ENCODE results near the gene TNNC1.
A peak's percentile ranks its signal among the peaks of the same experiment; 100 is the strongest.

Gene TNNC1

GRCh38 chr3:52452126-52452525, 1.7 kb downstream of the TNNC1 start:
- TF ChIP-seq Cebpa-rat (IDR thresholded peaks at IDR 0.05) = no peak
- Histone ChIP-seq H3K27ac (no peak overlapping the region), H3K4me3 (no peak overlapping the region), H3K9me3 (no peaks in the 10 kb centered on the region), H3K27me3 (no peaks in the 10 kb centered on the region), H4K20me1 (peaks cover 7% of the 10 kb centered on the region; the same call in 1 of the 2 replicates), H3K4me1 (peaks cover 20% of the 10 kb centered on the region), H3K4me2 (no peak overlapping the region), H3K36me3 (no peaks in the 10 kb centered on the region), H3K9ac (no peak overlapping the region)

DNA sequence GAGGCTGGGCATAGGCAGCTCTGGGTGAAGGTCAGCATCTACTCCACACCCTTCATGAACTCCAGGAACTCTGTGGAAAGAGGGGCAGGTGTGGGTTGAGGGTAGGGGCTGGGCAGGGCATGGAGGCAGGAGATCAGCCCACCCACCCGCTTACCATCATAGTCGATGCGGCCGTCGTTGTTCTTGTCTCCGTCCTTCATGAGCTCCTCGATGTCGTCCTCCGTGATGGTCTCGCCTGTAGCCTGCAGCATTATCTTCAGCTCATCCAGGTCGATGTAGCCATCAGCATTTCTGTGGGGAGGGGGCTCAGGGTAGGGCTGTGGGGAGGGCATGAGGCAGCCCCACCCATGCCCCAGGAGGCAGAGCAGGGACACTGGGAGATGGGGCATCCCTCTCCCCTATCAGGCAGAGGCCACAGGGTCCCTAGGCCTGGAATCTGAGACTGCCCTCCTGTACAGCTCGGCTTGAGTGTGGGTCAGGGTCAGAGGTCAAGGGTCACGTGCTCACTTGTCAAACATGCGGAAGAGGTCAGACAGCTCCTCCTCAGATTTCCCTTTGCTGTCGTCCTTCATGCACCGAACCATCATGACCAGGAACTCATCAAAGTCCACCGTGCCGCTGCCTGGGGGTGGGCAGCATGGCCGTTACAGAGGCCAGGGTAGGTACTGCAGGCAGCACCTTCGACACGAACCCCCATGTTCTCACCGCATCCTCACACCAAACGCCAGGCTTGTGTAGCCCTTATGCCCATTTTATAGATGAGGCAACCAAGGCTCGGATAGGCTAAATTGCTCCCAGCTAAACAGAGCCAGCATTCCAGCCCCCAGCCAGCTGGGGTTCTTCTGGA, 2.4 kb downstream of the TNNC1 start:
- Histone ChIP-seq H3K4me2 (no peak overlapping the region), H4K20me1 (peaks cover 5% of the 10 kb centered on the region), H3K9ac (no peak overlapping the region), H3K36me3 (no peaks in the 10 kb centered on the region), H3K4me1 (peaks cover 14% of the 10 kb centered on the region), H3K27me3 (peaks cover 3% of the 10 kb centered on the region), H3K9me3 (no peaks in the 10 kb centered on the region), H3K4me3 (no peak overlapping the region), H3K27ac (no peak overlapping the region)
- TF ChIP-seq Cebpa-rat (IDR thresholded peaks at IDR 0.05) = no peak

- peaks cover 11% of the 10 kb centered on the region for H3K27me3 ChIP-seq
- H3K36me3 ChIP-seq = no peaks in the 10 kb centered on the region
- no peak overlapping the region for H3K4me3 ChIP-seq
- no peak for TF ChIP-seq Cebpa-rat (IDR thresholded peaks at IDR 0.05)
- no peak overlapping the region for H3K9ac ChIP-seq
- H3K27ac ChIP-seq = no peak overlapping the region
- H4K20me1 ChIP-seq = peaks cover 13% of the 10 kb centered on the region; the same call in 1 of the 2 replicates
- no peak overlapping the region for H3K4me2 ChIP-seq
- H3K9me3 ChIP-seq = no peaks in the 10 kb centered on the region
- peaks cover 9% of the 10 kb centered on the region for H3K4me1 ChIP-seq
Observed at GRCh38 chr3:52450489-52451236, 3.2 kb downstream of the TNNC1 start.

DNA sequence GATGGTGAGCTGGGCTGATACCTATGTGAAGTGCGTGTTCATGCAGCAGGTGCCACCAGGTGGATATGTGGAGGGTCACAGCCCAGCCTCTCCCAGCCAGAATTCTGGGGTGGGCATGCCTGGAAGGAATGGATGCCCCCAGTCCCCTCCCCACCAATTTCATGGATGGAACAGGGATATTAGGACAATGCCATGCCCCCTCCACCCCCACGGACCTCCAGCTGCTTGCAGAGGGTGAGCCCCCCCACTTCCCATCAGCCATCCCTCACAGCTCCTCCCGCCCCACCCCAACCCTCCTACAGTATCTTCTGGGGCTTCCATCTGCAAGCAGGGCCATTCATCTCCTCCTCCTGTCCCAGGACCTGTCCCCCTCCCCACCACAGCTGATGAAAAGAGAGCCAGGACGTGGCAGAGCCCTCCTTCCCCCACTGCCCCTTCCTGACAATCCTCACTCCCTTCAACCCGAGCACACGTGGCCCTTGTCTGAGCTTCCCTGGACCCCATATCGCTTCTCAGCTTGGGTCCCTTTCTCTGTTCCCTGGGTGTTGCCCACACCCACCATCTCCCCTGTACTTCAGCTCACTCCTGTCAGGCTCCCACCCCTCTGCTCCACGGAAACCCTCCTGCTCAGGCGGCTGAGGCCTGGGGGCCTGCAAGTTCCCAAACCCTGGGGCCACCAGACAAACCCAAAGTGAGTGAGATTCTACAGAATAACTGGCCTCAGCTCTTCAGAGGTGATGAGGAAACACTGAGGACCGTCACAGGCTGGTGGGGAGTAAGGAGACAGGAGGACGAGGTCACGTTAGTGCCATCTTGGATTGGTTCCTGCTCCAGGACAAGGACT, 6.1 kb downstream of the TNNC1 start:
- peaks cover 28% of the 10 kb centered on the region for H3K4me1 ChIP-seq
- no peaks in the 10 kb centered on the region for H3K36me3 ChIP-seq
- H3K9ac ChIP-seq = no peak overlapping the region
- no peaks in the 10 kb centered on the region for H3K9me3 ChIP-seq
- H4K20me1 ChIP-seq = peaks cover 42% of the 10 kb centered on the region
- H3K27me3 ChIP-seq = peaks cover 30% of the 10 kb centered on the region
- no peak overlapping the region for H3K4me2 ChIP-seq
- H3K27ac ChIP-seq = no peak overlapping the region
- no peak overlapping the region for H3K4me3 ChIP-seq
- TF ChIP-seq Cebpa-rat (IDR thresholded peaks at IDR 0.05) = no peak

- Histone ChIP-seq H3K4me1 (peaks cover 36% of the 10 kb centered on the region), H3K9me3 (no peaks in the 10 kb centered on the region), H3K27ac (no peak overlapping the region), H3K9ac (no peak overlapping the region), H4K20me1 (peaks cover 51% of the 10 kb centered on the region), H3K4me2 (no peak overlapping the region), H3K27me3 (peaks cover 39% of the 10 kb centered on the region), H3K36me3 (no peaks in the 10 kb centered on the region), H3K4me3 (no peak overlapping the region)
- no peak for TF ChIP-seq Cebpa-rat (IDR thresholded peaks at IDR 0.05)
Observed at GRCh38 chr3:52446631-52447511, 7.0 kb downstream of the TNNC1 start.

GRCh38 chr3:52446042-52446441, 7.8 kb downstream of the TNNC1 start:
- H3K27ac ChIP-seq = no peak overlapping the region
- H3K9me3 ChIP-seq = no peaks in the 10 kb centered on the region
- peaks cover 36% of the 10 kb centered on the region for H3K4me1 ChIP-seq
- no peaks in the 10 kb centered on the region for H3K36me3 ChIP-seq
- H3K27me3 ChIP-seq = peaks cover 45% of the 10 kb centered on the region
- H4K20me1 ChIP-seq = peaks cover 59% of the 10 kb centered on the region
- no peak overlapping the region for H3K4me3 ChIP-seq
- TF ChIP-seq Cebpa-rat (IDR thresholded peaks at IDR 0.05) = no peak
- no peak overlapping the region for H3K4me2 ChIP-seq
- H3K9ac ChIP-seq = no peak overlapping the region

DNA sequence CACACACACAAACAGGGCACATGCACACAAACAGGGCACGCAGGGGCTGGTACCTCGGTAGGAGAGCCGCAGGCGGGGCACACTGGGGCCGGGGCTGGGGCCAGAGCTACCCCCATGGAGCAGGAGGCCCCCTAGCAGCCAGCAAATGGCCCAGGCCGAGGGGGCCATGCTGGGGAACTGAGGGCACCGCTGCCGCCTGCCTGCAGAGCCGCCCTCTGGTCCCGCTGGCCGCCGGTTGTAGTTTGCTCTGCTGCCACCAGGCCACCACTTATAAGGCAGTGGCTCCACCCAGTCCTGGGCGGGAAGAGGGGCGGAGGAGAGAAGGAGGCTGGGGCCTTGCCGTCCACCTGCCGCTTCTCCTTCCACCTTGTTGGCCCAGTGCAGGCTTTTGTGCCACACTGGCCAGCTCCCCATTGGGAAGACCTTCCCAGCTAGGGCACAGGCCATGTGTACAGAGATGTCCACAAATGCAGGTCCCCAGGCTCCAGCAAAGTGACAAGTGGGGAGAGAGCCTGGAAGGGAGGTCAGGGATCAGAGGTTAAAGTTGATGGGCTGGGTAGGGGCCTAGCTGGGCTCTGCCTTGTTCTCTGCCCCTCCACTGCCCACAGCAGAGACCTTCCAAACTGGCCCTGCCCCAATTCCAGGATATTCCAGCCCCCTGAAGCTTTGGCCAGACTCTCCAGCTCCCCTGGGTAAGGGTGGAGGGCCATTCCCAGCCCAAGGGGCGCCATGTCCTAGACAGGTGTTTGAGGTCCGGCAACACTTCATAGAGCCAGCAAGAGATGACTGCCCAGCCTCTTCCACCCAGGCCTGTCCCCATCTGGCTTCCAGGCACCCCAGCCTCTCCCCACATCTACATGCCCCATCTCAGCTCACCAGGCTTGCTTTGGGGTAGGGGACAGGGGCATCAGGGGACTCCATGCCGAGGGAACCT, 8.7 kb downstream of the TNNC1 start, which contains the start of gene SEMA3G:
SEMA3G (minus strand) TSS at position 244 of the 934 bp plus-strand sequence; CDS start at position 168, 76 bp downstream.
- H3K27me3 ChIP-seq = peaks cover 45% of the 10 kb centered on the region
- H3K4me2 ChIP-seq = peak within 1 kb of the TSS; percentile 88
- no peak for TF ChIP-seq Cebpa-rat (IDR thresholded peaks at IDR 0.05)
- H3K36me3 ChIP-seq = no peaks in the 10 kb centered on the region
- no peak within 1 kb of the TSS for H3K27ac ChIP-seq
- H3K4me3 ChIP-seq = no peak within 1 kb of the TSS
- no peaks in the 10 kb centered on the region for H3K9me3 ChIP-seq
- H4K20me1 ChIP-seq = peaks cover 67% of the 10 kb centered on the region
- no peak within 1 kb of the TSS for H3K9ac ChIP-seq
- H3K4me1 ChIP-seq = peaks cover 36% of the 10 kb centered on the region

Measured in BLaER1 (cell line).